Thyroid gland (tissue), 4 donors: ENCODE results near the gene PJA1. TPM values are rescaled to one million over a fixed set of nuclear protein-coding genes. Genes with fewer than 3 reads are reported as not detected.
A peak's percentile ranks its signal among the peaks of the same experiment; 100 is the strongest.

Experiments
- DNase-seq, 2 donors: peaks; one replicate each; pipeline ENCODE4 v3.0.0-alpha.2; 2019
- H3K27ac ChIP-seq, 3 donors: fragments of 200-600 bp; sonication (generic); 1 replicate in 2 of 3; 2 replicates in 1 of 3; pipeline ENCODE4 v1.5.1; 2016 to 2019; ENCODE audit warnings: mild to moderate bottlenecking in 1 of 3, moderate library complexity in 1 of 3
- H3K27me3 ChIP-seq: fragments of 200-600 bp; sonication (generic); one replicate; pipeline ENCODE4 v1.5.1; 2019
- H3K36me3 ChIP-seq, 2 donors: fragments of 200-600 bp; sonication (generic); one replicate each; pipeline ENCODE4 v1.5.1; 2016 to 2019
- H3K4me1 ChIP-seq, 2 donors: fragments of 200-600 bp; sonication (generic); one replicate each; pipeline ENCODE4 v1.5.1; 2017 to 2019
- H3K4me3 ChIP-seq, 3 donors: fragments of 200-600 bp; sonication (generic); replicated peaks in 1 of 3; 1 replicate in 2 of 3; 2 replicates in 1 of 3; pipeline ENCODE4 v1.5.1; 2016; ENCODE audit warnings: mild to moderate bottlenecking in 1 of 3
- H3K9me3 ChIP-seq: fragments of 200-600 bp; sonication (generic); one replicate; pipeline ENCODE4 v1.5.1; 2017
- POLR2A ChIP-seq, 2 donors: fragments of 450-650 bp; IDR thresholded peaks; one replicate each; pipeline ENCODE4 v1.6.1; 2017; ENCODE audit warnings: antibody characterized with exemption in 2 of 2, mild to moderate bottlenecking in 2 of 2, moderate library complexity in 1 of 2
- WGBS, 2 donors: methylation state at CpG; one replicate each; pipeline ENCODE4 v1.1.5; 2017; 5-methylcytosine and 5-hydroxymethylcytosine counted together
- intact Hi-C: fragments of 100-400 bp; cut with DNase I; formaldehyde crosslinking; loops from one replicate; pipeline ENCODE4 v1.15.1; 2023
- total RNA-seq, 4 donors: library from RNA; depleted of rRNA; stranded (reverse); fragments of >200 nt; gene quantifications; one replicate each; pipeline ENCODE4 v1.2.3, GENCODE V29; 2016
- TF ChIP-seq, protein P1 (sequence below), 6 experiments: fragments of 200-600 bp in 3 of 6; fragments of 450-650 bp in 3 of 6; sonication (generic) in 3 of 6; IDR thresholded peaks; one replicate each; pipeline ENCODE4 v1.5.1; 2016 to 2019; ENCODE audit warnings: antibody characterized with exemption in 6 of 6, mild to moderate bottlenecking in 2 of 6, inconsistent platforms in 1 of 6, moderate library complexity in 1 of 6

Gene PJA1
- total RNA-seq, 4 donors from 2014 or later, result 29.7 to 60.0 (median 50.1) TPM

DNA sequence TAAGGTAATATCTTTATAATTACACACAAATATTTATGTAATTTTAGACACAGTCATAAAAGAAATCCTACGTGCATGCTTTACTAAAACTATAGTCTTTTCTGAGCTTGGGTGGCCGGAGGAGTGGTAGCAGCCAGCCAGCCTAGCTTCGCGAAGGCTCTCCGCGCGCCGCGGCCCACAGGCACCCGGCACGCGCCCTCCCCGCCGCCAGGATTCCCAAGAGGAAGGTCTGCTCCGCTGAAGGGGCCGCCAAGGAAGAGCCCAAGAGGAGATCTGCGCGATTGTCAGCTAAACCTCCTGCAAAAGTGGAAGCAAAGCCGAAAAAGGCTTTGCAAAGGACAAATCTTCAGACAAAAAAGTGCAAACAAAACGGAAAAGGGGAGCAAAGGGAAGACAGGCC, 8.7 kb upstream of the PJA1 start:
- DNase-seq, result peak; percentile 27 to 28
- Histone ChIP-seq H3K4me1 (no peaks in the 10 kb centered on the region), H3K36me3 (no peaks in the 10 kb centered on the region), H3K27me3 (no peaks in the 10 kb centered on the region), H3K9me3 (no peaks in the 10 kb centered on the region), H3K27ac (no peak overlapping the region), H3K4me3 (no peak overlapping the region)
- TF ChIP-seq, protein P1, sequence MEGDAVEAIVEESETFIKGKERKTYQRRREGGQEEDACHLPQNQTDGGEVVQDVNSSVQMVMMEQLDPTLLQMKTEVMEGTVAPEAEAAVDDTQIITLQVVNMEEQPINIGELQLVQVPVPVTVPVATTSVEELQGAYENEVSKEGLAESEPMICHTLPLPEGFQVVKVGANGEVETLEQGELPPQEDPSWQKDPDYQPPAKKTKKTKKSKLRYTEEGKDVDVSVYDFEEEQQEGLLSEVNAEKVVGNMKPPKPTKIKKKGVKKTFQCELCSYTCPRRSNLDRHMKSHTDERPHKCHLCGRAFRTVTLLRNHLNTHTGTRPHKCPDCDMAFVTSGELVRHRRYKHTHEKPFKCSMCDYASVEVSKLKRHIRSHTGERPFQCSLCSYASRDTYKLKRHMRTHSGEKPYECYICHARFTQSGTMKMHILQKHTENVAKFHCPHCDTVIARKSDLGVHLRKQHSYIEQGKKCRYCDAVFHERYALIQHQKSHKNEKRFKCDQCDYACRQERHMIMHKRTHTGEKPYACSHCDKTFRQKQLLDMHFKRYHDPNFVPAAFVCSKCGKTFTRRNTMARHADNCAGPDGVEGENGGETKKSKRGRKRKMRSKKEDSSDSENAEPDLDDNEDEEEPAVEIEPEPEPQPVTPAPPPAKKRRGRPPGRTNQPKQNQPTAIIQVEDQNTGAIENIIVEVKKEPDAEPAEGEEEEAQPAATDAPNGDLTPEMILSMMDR (IDR thresholded peaks at IDR 0.05), result no peak
- TF ChIP-seq POLR2A (IDR thresholded peaks at IDR 0.05), result no peak
- WGBS, 2 donors, result 26 to 42% methylated on average over 20 of the region's 20 CpGs
- intact Hi-C loops, result no loop called here

- TF ChIP-seq, protein P1 (IDR thresholded peaks at IDR 0.05), result no peak
- no peak for TF ChIP-seq POLR2A (IDR thresholded peaks at IDR 0.05)
- no peaks in the 10 kb centered on the region for H3K4me1 ChIP-seq
- H3K27ac ChIP-seq, result no peak overlapping the region
- intact Hi-C loops, result no loop called here
- no peaks in the 10 kb centered on the region for H3K27me3 ChIP-seq
- H3K4me3 ChIP-seq, result no peak overlapping the region
- H3K36me3 ChIP-seq, result no peaks in the 10 kb centered on the region
- no peak for DNase-seq
- 83 to 93% methylated on average over 3 of the region's 3 CpGs for WGBS, 2 donors
- no peaks in the 10 kb centered on the region for H3K9me3 ChIP-seq
Observed at GRCh38 chrX:69172937-69173336, 7.7 kb upstream of the PJA1 start.

DNA sequence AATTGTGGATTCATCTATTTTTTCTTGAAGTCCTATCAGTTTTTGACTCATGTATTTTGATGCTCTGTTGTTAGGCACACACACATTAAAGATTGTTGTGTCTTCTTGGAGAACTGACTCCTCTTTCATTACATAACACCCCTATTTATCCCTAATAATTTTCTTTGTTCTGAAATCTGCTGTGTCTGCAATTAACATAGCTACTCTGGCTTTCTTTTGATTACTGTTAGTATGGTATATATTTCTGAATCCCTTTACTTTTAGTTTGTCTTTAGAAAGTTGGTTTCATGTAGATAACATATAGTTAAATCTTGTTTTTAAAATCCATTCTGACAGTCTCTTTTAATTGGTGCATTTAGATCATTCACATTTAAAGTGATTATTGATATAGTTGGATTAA, 5.1 kb upstream of the PJA1 start:
- no peak for DNase-seq
- Histone ChIP-seq H3K4me1 (no peaks in the 10 kb centered on the region), H3K4me3 (no peak overlapping the region), H3K27me3 (no peaks in the 10 kb centered on the region), H3K27ac (no peak overlapping the region), H3K9me3 (no peaks in the 10 kb centered on the region), H3K36me3 (no peaks in the 10 kb centered on the region)
- TF ChIP-seq, protein P1 (IDR thresholded peaks at IDR 0.05), result no peak
- TF ChIP-seq POLR2A (IDR thresholded peaks at IDR 0.05), result no peak
- intact Hi-C loops, result no loop called here

DNA sequence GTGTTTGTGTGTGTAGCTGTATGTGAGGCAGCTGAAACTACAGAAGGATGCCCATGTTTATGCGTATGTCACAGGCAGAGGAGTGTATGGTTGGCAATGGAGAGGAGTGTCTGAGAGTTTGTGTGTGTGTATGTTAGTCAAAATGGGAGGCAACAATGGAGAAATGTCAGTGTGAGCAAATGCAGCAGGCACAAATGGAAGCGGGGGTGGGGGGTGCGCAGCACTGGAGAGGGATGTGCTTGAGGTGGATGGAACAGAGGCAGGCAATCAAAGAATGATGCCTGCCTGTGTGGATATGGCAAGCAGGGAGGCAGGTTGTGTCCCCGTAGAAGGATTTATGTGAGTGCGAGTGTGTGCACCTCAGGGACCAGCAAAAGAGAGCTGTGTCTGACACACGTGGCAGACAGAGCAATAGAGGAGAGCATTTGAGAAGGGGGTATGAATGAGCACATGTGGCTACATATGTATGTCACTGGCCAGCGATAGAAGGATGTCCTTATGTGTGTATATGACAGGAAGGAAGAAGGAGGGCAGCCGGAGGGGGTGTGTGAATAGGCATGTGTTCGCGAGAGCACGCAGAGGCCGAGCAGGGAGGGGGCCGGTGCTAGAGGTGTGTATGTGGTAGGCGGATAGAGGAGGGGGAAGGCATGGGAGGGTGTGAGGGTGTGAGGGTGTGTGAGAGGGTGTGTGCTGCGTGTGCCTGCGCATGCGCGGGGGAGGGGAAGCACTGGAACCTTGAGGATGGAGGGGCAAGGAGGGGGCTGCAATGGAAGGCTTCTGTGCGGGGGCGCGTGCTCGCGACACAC, 1.1 kb downstream of the PJA1 start:
- WGBS, 2 donors, result 14 to 18% methylated on average over 23 of the region's 23 CpGs
- no peaks in the 10 kb centered on the region for H3K36me3 ChIP-seq
- H3K27me3 ChIP-seq, result no peaks in the 10 kb centered on the region
- H3K27ac ChIP-seq, result peak overlapping the region in 2 of 3 donors; percentile 69 to 74
- DNase-seq, result peak; percentile 32 to 35
- H3K4me3 ChIP-seq, result peak overlapping the region in 1 of 3 donors; percentile 55
- H3K9me3 ChIP-seq, result no peaks in the 10 kb centered on the region
- intact Hi-C loops, result no loop called here
- H3K4me1 ChIP-seq, result no peaks in the 10 kb centered on the region
- TF ChIP-seq POLR2A (IDR thresholded peaks at IDR 0.05), result no peak
- TF ChIP-seq, protein P1 (IDR thresholded peaks at IDR 0.05), result no peak

DNA sequence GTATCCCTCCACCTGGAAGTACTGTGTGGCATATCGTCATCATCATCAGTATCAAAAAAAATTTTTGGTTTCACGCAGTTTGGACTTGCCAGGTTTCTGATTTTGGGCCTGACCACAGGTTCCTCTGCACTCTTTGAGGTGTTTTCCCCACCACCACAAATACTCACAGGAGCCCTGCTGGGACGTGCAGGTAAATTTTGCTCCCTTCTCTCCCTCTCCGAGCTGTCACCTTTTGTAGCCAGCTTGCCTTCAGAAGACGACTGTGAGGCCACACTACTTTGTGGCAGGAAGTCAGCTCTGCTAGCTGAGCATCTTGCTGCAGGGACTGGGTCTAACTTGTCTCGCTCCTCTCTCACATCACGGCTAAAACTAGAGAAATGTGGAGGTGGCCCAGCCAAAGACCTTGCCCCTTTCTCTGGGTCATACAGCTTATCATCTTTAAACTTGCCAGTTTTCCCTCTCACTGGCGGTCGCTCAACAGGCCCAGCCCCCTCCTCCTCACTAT, 2.8 kb downstream of the PJA1 start:
- H3K27me3 ChIP-seq, result no peaks in the 10 kb centered on the region
- H3K4me3 ChIP-seq, result no peak overlapping the region
- intact Hi-C loops, result no loop called here
- WGBS, 2 donors, result 92 to 97% methylated on average over 9 of the region's 9 CpGs
- TF ChIP-seq POLR2A (IDR thresholded peaks at IDR 0.05), result no peak
- TF ChIP-seq, protein P1 (IDR thresholded peaks at IDR 0.05), result no peak
- no peak for DNase-seq
- no peaks in the 10 kb centered on the region for H3K4me1 ChIP-seq
- no peaks in the 10 kb centered on the region for H3K36me3 ChIP-seq
- H3K9me3 ChIP-seq, result no peaks in the 10 kb centered on the region
- no peak overlapping the region for H3K27ac ChIP-seq
